ENCODE measurements around the gene ALX4.

ALX4 gene

GRCh38 chr11:44322243-44322642, 12.3 kb upstream of the ALX4 start:
- peaks cover 100% of the 10 kb centered on the region for H3K27me3 ChIP-seq (ENCODE audit: control insufficient read depth, insufficient read depth, low read length)
- H3K9me3 ChIP-seq (ENCODE audit: control insufficient read depth, insufficient read depth, low read length), result no peaks in the 10 kb centered on the region
- H3K4me1 ChIP-seq (ENCODE audit: control insufficient read depth, insufficient read depth, low read length), result peaks cover 4% of the 10 kb centered on the region
- H3K4me3 ChIP-seq (ENCODE audit: low read depth, low read length), result no peak overlapping the region
- H3K36me3 ChIP-seq (ENCODE audit: control insufficient read depth, insufficient read depth, low read length), result no peaks in the 10 kb centered on the region
- no peak overlapping the region for H3K9ac ChIP-seq (ENCODE audit: low read depth, low read length)

GRCh38 chr11:44321059-44321458, 11.1 kb upstream of the ALX4 start:
- no peak overlapping the region for H3K4me3 ChIP-seq (ENCODE audit: low read depth, low read length)
- no peaks in the 10 kb centered on the region for H3K9me3 ChIP-seq (ENCODE audit: control insufficient read depth, insufficient read depth, low read length)
- peaks cover 100% of the 10 kb centered on the region for H3K27me3 ChIP-seq (ENCODE audit: control insufficient read depth, insufficient read depth, low read length)
- H3K36me3 ChIP-seq (ENCODE audit: control insufficient read depth, insufficient read depth, low read length), result no peaks in the 10 kb centered on the region
- H3K4me1 ChIP-seq (ENCODE audit: control insufficient read depth, insufficient read depth, low read length), result peaks cover 8% of the 10 kb centered on the region
- H3K9ac ChIP-seq (ENCODE audit: low read depth, low read length), result no peak overlapping the region

DNA sequence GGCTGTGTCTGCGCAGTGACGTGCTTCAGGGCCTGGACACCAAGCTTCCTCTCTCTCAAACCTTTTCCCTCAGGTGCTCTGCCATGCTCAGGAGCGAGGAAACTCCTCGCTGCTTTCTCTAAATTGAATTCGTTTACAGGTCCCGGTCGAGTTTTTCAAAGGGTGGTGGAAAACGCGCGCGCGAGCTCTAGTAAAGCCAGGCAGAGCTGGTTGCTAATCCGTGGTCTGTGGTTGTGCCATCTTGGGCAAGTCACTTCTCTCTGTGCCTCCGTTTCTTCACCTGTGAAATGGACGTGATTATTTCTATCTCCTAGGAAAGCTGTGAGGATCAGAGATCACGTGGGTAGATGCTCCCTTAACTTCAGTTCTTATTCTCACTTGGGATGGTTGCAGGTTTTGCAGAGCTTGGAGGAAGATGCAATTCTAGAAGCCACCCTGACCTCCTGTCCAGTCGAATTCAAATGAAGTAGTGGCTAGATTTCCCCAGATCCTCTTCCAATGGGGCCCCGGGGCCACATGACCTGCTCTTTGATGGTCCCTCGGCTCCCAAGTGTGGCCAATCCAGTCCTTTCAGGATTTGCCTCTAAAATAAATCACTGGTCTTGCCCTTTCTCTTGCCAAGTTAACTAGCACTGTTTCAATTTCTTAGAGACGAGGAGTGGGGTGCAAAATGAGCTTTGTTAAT, 10.5 kb upstream of the ALX4 start:
- Histone ChIP-seq H3K4me3 (ENCODE audit: low read depth, low read length) (peak overlapping the region; percentile 55), H3K9ac (ENCODE audit: low read depth, low read length) (no peak overlapping the region)

GRCh38 chr11:44319552-44320288, 9.8 kb upstream of the ALX4 start:
- Histone ChIP-seq H3K36me3 (ENCODE audit: control insufficient read depth, insufficient read depth, low read length) (no peaks in the 10 kb centered on the region), H3K4me3 (ENCODE audit: low read depth, low read length) (peak overlapping the region; percentile 55), H3K9me3 (ENCODE audit: control insufficient read depth, insufficient read depth, low read length) (no peaks in the 10 kb centered on the region), H3K27me3 (ENCODE audit: control insufficient read depth, insufficient read depth, low read length) (peaks cover 100% of the 10 kb centered on the region), H3K9ac (ENCODE audit: low read depth, low read length) (no peak overlapping the region), H3K4me1 (ENCODE audit: control insufficient read depth, insufficient read depth, low read length) (peaks cover 8% of the 10 kb centered on the region)

More for the DNA sequence above, 10.5 kb upstream of the ALX4 start:
- Histone ChIP-seq H3K4me1 (ENCODE audit: control insufficient read depth, insufficient read depth, low read length) (peaks cover 8% of the 10 kb centered on the region), H3K27me3 (ENCODE audit: control insufficient read depth, insufficient read depth, low read length) (peaks cover 100% of the 10 kb centered on the region), H3K36me3 (ENCODE audit: control insufficient read depth, insufficient read depth, low read length) (no peaks in the 10 kb centered on the region), H3K9me3 (ENCODE audit: control insufficient read depth, insufficient read depth, low read length) (no peaks in the 10 kb centered on the region)

GRCh38 chr11:44319170-44319551, 9.2 kb upstream of the ALX4 start:
- H3K27me3 ChIP-seq (ENCODE audit: control insufficient read depth, insufficient read depth, low read length), result peaks cover 100% of the 10 kb centered on the region
- no peaks in the 10 kb centered on the region for H3K36me3 ChIP-seq (ENCODE audit: control insufficient read depth, insufficient read depth, low read length)
- peak overlapping the region; percentile 55 for H3K4me3 ChIP-seq (ENCODE audit: low read depth, low read length)

DNA sequence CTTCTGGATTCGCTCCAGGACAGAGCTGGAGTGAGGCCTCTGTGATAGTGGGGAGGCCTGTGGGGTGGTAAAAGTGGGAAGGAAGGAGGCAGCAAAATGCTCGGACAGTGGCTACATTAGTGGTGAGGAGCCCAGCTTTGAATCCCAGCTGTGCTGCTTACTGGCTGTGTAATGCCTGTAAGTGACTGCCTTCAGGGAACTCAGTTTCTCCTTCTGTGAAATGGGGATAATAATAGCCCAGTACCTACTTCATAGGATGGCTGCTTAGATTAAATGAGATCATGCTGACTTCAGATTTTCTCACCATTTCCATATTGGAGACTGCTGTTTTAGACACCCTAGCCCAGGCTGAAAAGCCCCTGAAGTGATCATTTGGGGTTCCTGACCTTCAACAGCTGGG, 8.4 kb upstream of the ALX4 start:
- Histone ChIP-seq H3K4me1 (ENCODE audit: control insufficient read depth, insufficient read depth, low read length) (peaks cover 8% of the 10 kb centered on the region), H3K36me3 (ENCODE audit: control insufficient read depth, insufficient read depth, low read length) (no peaks in the 10 kb centered on the region), H3K4me3 (ENCODE audit: low read depth, low read length) (peak overlapping the region; percentile 55), H3K9me3 (ENCODE audit: control insufficient read depth, insufficient read depth, low read length) (no peaks in the 10 kb centered on the region), H3K27me3 (ENCODE audit: control insufficient read depth, insufficient read depth, low read length) (peaks cover 100% of the 10 kb centered on the region), H3K9ac (ENCODE audit: low read depth, low read length) (no peak overlapping the region)

More at GRCh38 chr11:44319170-44319551, 9.2 kb upstream of the ALX4 start:
- Histone ChIP-seq H3K9me3 (ENCODE audit: control insufficient read depth, insufficient read depth, low read length) (no peaks in the 10 kb centered on the region), H3K4me1 (ENCODE audit: control insufficient read depth, insufficient read depth, low read length) (peaks cover 8% of the 10 kb centered on the region), H3K9ac (ENCODE audit: low read depth, low read length) (no peak overlapping the region)

DNA sequence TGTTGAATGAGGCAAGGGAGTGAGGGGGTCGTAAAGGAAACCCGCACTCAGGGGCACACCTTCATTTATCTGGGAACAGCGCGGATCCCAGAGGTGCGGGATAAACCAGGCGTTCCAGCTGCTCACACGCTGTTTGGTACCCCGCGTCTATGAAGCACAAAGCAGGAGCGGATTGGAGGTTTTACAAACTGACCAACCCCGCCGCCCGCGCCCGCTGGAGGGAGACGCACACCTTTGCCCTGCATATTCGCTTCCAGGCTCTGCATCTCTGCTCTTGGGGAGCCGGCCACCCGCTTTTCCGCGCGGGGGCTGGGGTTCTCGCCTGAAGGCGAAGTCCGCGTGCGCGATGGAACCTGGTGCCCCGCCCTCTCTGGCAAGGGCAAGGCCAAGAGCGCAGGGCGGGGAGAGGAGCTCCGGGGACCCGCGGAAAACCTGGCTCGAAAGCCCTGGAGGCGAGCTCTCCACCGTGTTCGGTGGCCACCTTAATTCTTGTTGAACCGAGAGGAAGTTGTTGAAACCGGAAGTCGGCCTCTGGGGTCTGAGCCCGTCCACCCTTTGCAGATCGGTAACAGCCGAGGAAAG, 6.8 kb upstream of the ALX4 start:
- peak overlapping the region; percentile 42 for H3K4me3 ChIP-seq (ENCODE audit: low read depth, low read length)
- H3K4me1 ChIP-seq (ENCODE audit: control insufficient read depth, insufficient read depth, low read length), result peaks cover 8% of the 10 kb centered on the region
- no peaks in the 10 kb centered on the region for H3K36me3 ChIP-seq (ENCODE audit: control insufficient read depth, insufficient read depth, low read length)
- H3K27me3 ChIP-seq (ENCODE audit: control insufficient read depth, insufficient read depth, low read length), result peaks cover 100% of the 10 kb centered on the region
- H3K9ac ChIP-seq (ENCODE audit: low read depth, low read length), result no peak overlapping the region
- no peaks in the 10 kb centered on the region for H3K9me3 ChIP-seq (ENCODE audit: control insufficient read depth, insufficient read depth, low read length)

DNA sequence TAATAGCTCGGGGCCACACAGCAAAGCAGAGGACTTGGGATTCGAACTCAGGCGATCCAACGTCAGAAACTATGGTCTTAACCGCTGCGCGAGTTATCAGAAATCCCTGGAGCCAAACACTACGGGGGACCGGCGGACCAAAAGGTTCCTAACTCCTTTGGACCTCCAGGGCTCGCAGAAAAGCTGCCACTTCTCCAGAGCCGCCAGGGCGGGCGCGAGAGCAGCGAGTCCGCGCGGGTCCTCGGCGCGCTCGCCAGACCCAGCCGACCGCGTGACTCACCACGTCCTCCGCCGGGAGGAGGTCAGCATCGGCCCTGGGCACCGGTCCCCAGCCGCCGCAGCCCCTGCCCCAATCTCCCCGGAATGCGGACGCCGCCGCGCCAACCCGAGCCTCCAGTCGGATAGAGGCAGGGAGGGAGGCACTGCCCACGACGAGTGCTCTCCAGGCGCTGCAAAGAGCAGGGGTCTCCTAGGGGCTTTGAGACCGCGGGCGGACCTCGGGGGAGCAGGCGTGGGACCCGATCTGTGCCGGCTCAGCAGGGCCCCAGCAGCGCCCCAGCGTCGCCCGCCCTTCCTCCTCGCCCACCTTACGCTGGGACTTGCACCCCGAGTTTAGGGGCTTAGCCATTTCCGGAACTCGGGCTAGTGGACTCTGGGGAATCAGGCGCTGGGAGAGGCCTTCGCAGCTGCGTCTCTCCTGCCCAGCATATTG, 6.2 kb upstream of the ALX4 start:
- H3K36me3 ChIP-seq (ENCODE audit: control insufficient read depth, insufficient read depth, low read length), result no peaks in the 10 kb centered on the region
- peaks cover 8% of the 10 kb centered on the region for H3K4me1 ChIP-seq (ENCODE audit: control insufficient read depth, insufficient read depth, low read length)
- peaks cover 100% of the 10 kb centered on the region for H3K27me3 ChIP-seq (ENCODE audit: control insufficient read depth, insufficient read depth, low read length)
- no peak overlapping the region for H3K9ac ChIP-seq (ENCODE audit: low read depth, low read length)
- no peaks in the 10 kb centered on the region for H3K9me3 ChIP-seq (ENCODE audit: control insufficient read depth, insufficient read depth, low read length)
- H3K4me3 ChIP-seq (ENCODE audit: low read depth, low read length), result peak overlapping the region; percentile 42

GRCh38 chr11:44314733-44315132, 4.8 kb upstream of the ALX4 start:
- Histone ChIP-seq H3K9me3 (ENCODE audit: control insufficient read depth, insufficient read depth, low read length) (no peaks in the 10 kb centered on the region), H3K4me3 (ENCODE audit: low read depth, low read length) (peak overlapping the region; percentile 39), H3K27me3 (ENCODE audit: control insufficient read depth, insufficient read depth, low read length) (peaks cover 100% of the 10 kb centered on the region), H3K9ac (ENCODE audit: low read depth, low read length) (no peak overlapping the region), H3K36me3 (ENCODE audit: control insufficient read depth, insufficient read depth, low read length) (no peaks in the 10 kb centered on the region), H3K4me1 (ENCODE audit: control insufficient read depth, insufficient read depth, low read length) (peaks cover 8% of the 10 kb centered on the region)

GRCh38 chr11:44313761-44314489, 4.0 kb upstream of the ALX4 start:
- H3K27me3 ChIP-seq (ENCODE audit: control insufficient read depth, insufficient read depth, low read length), result peaks cover 98% of the 10 kb centered on the region
- no peak overlapping the region for H3K9ac ChIP-seq (ENCODE audit: low read depth, low read length)
- peaks cover 4% of the 10 kb centered on the region for H3K4me1 ChIP-seq (ENCODE audit: control insufficient read depth, insufficient read depth, low read length)
- no peaks in the 10 kb centered on the region for H3K9me3 ChIP-seq (ENCODE audit: control insufficient read depth, insufficient read depth, low read length)
- peak overlapping the region; percentile 39 for H3K4me3 ChIP-seq (ENCODE audit: low read depth, low read length)
- no peaks in the 10 kb centered on the region for H3K36me3 ChIP-seq (ENCODE audit: control insufficient read depth, insufficient read depth, low read length)

- Histone ChIP-seq H3K4me3 (ENCODE audit: low read depth, low read length) (peak overlapping the region; percentile 30), H3K4me1 (ENCODE audit: control insufficient read depth, insufficient read depth, low read length) (peaks cover 4% of the 10 kb centered on the region), H3K27me3 (ENCODE audit: control insufficient read depth, insufficient read depth, low read length) (peaks cover 98% of the 10 kb centered on the region)
Observed at GRCh38 chr11:44312876-44313275, 2.9 kb upstream of the ALX4 start.

More at GRCh38 chr11:44312876-44313275, 2.9 kb upstream of the ALX4 start:
- H3K9me3 ChIP-seq (ENCODE audit: control insufficient read depth, insufficient read depth, low read length), result no peaks in the 10 kb centered on the region
- H3K36me3 ChIP-seq (ENCODE audit: control insufficient read depth, insufficient read depth, low read length), result no peaks in the 10 kb centered on the region
- H3K9ac ChIP-seq (ENCODE audit: low read depth, low read length), result no peak overlapping the region

Data from iPS-15b (cell line).